Liver (tissue), 9 donors: Measurements from ENCODE around the gene ADAMTS2. TPM values are rescaled to one million over a fixed set of nuclear protein-coding genes. Genes with fewer than 3 reads are reported as not detected.

ENCODE experiments used
- DNase-seq: peaks from one replicate; pipeline ENCODE4 v3.0.0-alpha.2; 2017; ENCODE audit warnings: low spot score
- H3K27ac ChIP-seq, 2 donors: one replicate each; pipeline ENCODE4 v1.7.0; 2013; ENCODE audit warnings: inconsistent platforms in 2 of 2, low read length in 2 of 2, control low read depth in 1 of 2, low read depth in 1 of 2, mild to moderate bottlenecking in 1 of 2
- H3K27me3 ChIP-seq, 4 donors: one replicate each; pipeline versions ENCODE4 v1.6.1 to v1.7.0; 2013; ENCODE audit warnings: low read length in 3 of 4, inconsistent platforms in 1 of 4, mild to moderate bottlenecking in 1 of 4, moderate library complexity in 1 of 4; ENCODE audit not compliant: control insufficient read depth in 4 of 4, insufficient read depth in 4 of 4
- H3K36me3 ChIP-seq, 4 donors: one replicate each; pipeline versions ENCODE4 v1.6.1 to v1.7.0; 2013; ENCODE audit warnings: low read length in 3 of 4, mild to moderate bottlenecking in 3 of 4, low read depth in 1 of 4, moderate library complexity in 1 of 4; ENCODE audit not compliant: control insufficient read depth in 4 of 4, insufficient read depth in 3 of 4
- H3K4me1 ChIP-seq, 4 donors: one replicate each; pipeline versions ENCODE4 v1.6.1 to v1.7.0; 2013; ENCODE audit warnings: low read length in 3 of 4, mild to moderate bottlenecking in 3 of 4, moderate library complexity in 1 of 4; ENCODE audit not compliant: control insufficient read depth in 4 of 4, insufficient read depth in 4 of 4
- H3K4me3 ChIP-seq, 3 donors: one replicate each; pipeline versions ENCODE4 v1.6.1 to v1.7.0; 2013; ENCODE audit warnings: low read length in 3 of 3, control low read depth in 1 of 3, low read depth in 1 of 3, mild to moderate bottlenecking in 1 of 3
- H3K9ac ChIP-seq, 2 donors: one replicate each; pipeline ENCODE4 v1.7.0; 2013; ENCODE audit warnings: low read length in 2 of 2, mild to moderate bottlenecking in 2 of 2, moderate library complexity in 2 of 2, control low read depth in 1 of 2, low read depth in 1 of 2
- H3K9me3 ChIP-seq, 4 donors: one replicate each; pipeline versions ENCODE4 v1.6.1 to v1.7.0; 2013; ENCODE audit warnings: low read length in 3 of 4; ENCODE audit not compliant: control insufficient read depth in 4 of 4
- ATF3 ChIP-seq: IDR thresholded peaks from 2 replicates; pipeline ENCODE4 v1.6.1; 2016; ENCODE audit warnings: antibody characterized with exemption
- CTCF ChIP-seq: fragments of 150-350 bp; IDR thresholded peaks from 2 replicates; pipeline ENCODE4 v1.5.1; 2017; ENCODE audit warnings: improper control_type of control experiment, low read depth, low read length; ENCODE audit not compliant: missing input control
- FOXA1 ChIP-seq: IDR thresholded peaks from 2 replicates; pipeline ENCODE4 v1.6.1; 2016; ENCODE audit warnings: antibody characterized with exemption
- FOXA2 ChIP-seq: IDR thresholded peaks from 2 replicates; pipeline ENCODE4 v1.6.1; 2016; ENCODE audit warnings: antibody characterized with exemption
- GABPA ChIP-seq, 2 donors: IDR thresholded peaks in 1 of 2; conservative IDR thresholded peaks in 1 of 2; 2 replicates each; pipeline ENCODE4 v1.6.1; 2016; ENCODE audit warnings: antibody characterized with exemption in 2 of 2, mild to moderate bottlenecking in 1 of 2, moderate library complexity in 1 of 2
- HNF4A ChIP-seq, 2 donors: conservative IDR thresholded peaks; 2 replicates each; pipeline ENCODE4 v1.6.1; 2016; ENCODE audit warnings: antibody characterized with exemption in 2 of 2, mild to moderate bottlenecking in 2 of 2
- HNF4G ChIP-seq: IDR thresholded peaks from 2 replicates; pipeline ENCODE4 v1.6.1; 2016; ENCODE audit warnings: antibody characterized with exemption
- JUND ChIP-seq, 2 donors: IDR thresholded peaks; 2 replicates each; pipeline ENCODE4 v1.6.1; 2016; ENCODE audit warnings: antibody characterized with exemption in 2 of 2
- MAX ChIP-seq: IDR thresholded peaks from 2 replicates; pipeline ENCODE4 v1.6.1; 2016; ENCODE audit warnings: antibody characterized with exemption
- NR2F2 ChIP-seq: IDR thresholded peaks from 2 replicates; pipeline ENCODE4 v1.6.1; 2016; ENCODE audit warnings: antibody characterized with exemption
- RAD21 ChIP-seq, 2 donors: IDR thresholded peaks; 2 replicates each; pipeline ENCODE4 v1.6.1; 2016; ENCODE audit warnings: antibody characterized with exemption in 2 of 2, mild to moderate bottlenecking in 2 of 2
- REST ChIP-seq: IDR thresholded peaks from 2 replicates; pipeline ENCODE4 v1.6.1; 2016; ENCODE audit warnings: antibody characterized with exemption, mild to moderate bottlenecking
- RXRA ChIP-seq, 2 donors: IDR thresholded peaks; 2 replicates each; pipeline ENCODE4 v1.6.1; 2017 to 2018; ENCODE audit warnings: antibody characterized with exemption in 2 of 2, mild to moderate bottlenecking in 1 of 2
- SP1 ChIP-seq: IDR thresholded peaks from 2 replicates; pipeline ENCODE4 v1.6.1; 2018; ENCODE audit warnings: antibody characterized with exemption, mild to moderate bottlenecking
- TAF1 ChIP-seq: conservative IDR thresholded peaks from 2 replicates; pipeline ENCODE4 v1.6.1; 2016; ENCODE audit warnings: antibody characterized with exemption, mild to moderate bottlenecking
- YY1 ChIP-seq: IDR thresholded peaks from 2 replicates; pipeline ENCODE4 v1.6.1; 2016; ENCODE audit warnings: antibody characterized with exemption, mild to moderate bottlenecking
- ZBTB33 ChIP-seq: IDR thresholded peaks from 2 replicates; pipeline ENCODE4 v1.6.1; 2016; ENCODE audit warnings: antibody characterized with exemption
- WGBS: extraction: QIAGEN DNeasy Blood & Tissue Kit; methylation state at CpG from one replicate; pipeline ENCODE4 v1.1.7; 2013; 5-methylcytosine and 5-hydroxymethylcytosine counted together
- polyA plus RNA-seq, 2 donors: library from polyadenylated mRNA; stranded (reverse) in 1 of 2; unstranded in 1 of 2; fragments of 200-250 nt in 1 of 2; fragments of >200 nt in 1 of 2; fragmentation: Nextera tagmentation in 1 of 2; extraction: Ambion mirVana in 1 of 2; gene quantifications; one replicate each; pipeline versions ENCODE4 v1.2.1 to v1.2.3, GENCODE V29; 2013 to 2015
- total RNA-seq, 2 donors: library from RNA; depleted of rRNA; stranded (reverse); fragments of >200 nt; gene quantifications; one replicate each; pipeline ENCODE4 v1.2.3, GENCODE V29; 2014
- donor health status: healthy.
- donor health status: healthy.
- donor health status: healthy.
- donor health status: healthy.
- donor health status: healthy.

Gene ADAMTS2
- total and polyA plus RNA-seq, 4 donors, result 2.7 to 24.3 (median 12.0) TPM

- Histone ChIP-seq H3K9me3 (no peaks in the 10 kb centered on the region), H3K4me3 (no peak overlapping the region), H3K9ac (no peak overlapping the region), H3K27me3 (no peaks in the 10 kb centered on the region), H3K27ac (no peak overlapping the region), H3K36me3 (no peaks in the 10 kb centered on the region), H3K4me1 (no peaks in the 10 kb centered on the region)
- DNase-seq, result no peak
- TF ChIP-seq RAD21 (IDR thresholded peaks at IDR 0.05), result no peak
- no peak for TF ChIP-seq JUND (IDR thresholded peaks at IDR 0.05)
- no peak for TF ChIP-seq TAF1
- TF ChIP-seq ZBTB33, result no peak
- no peak for TF ChIP-seq FOXA1
- TF ChIP-seq HNF4G, result no peak
- TF ChIP-seq MAX, result no peak
- no peak for TF ChIP-seq REST
- no peak for TF ChIP-seq ATF3
- TF ChIP-seq YY1, result no peak
- no peak for TF ChIP-seq RXRA (IDR thresholded peaks at IDR 0.05)
- no peak for TF ChIP-seq NR2F2
- TF ChIP-seq FOXA2, result no peak
- TF ChIP-seq GABPA (IDR thresholded peaks at IDR 0.05 in 1 of 2, conservative IDR thresholded peaks at IDR 0.05 in 1 of 2), result no peak
- no peak for TF ChIP-seq SP1
- WGBS, result 80% methylated on average over 21 of the region's 21 CpGs
These were observed 140.7 kb downstream of the ADAMTS2 start for GRCh38 chr5:179204572-179204971.

- no peak for TF ChIP-seq FOXA1
- TF ChIP-seq TAF1, result no peak
- no peak for TF ChIP-seq ATF3
- TF ChIP-seq ZBTB33, result no peak
- TF ChIP-seq RAD21 (IDR thresholded peaks at IDR 0.05), result no peak
- TF ChIP-seq CTCF, result no peak
- no peak for TF ChIP-seq YY1
- TF ChIP-seq NR2F2, result no peak
- TF ChIP-seq RXRA (IDR thresholded peaks at IDR 0.05), result no peak
- TF ChIP-seq HNF4G, result no peak
- TF ChIP-seq GABPA (IDR thresholded peaks at IDR 0.05 in 1 of 2, conservative IDR thresholded peaks at IDR 0.05 in 1 of 2), result no peak
- TF ChIP-seq SP1, result no peak
- TF ChIP-seq MAX, result no peak
- TF ChIP-seq HNF4A (conservative IDR thresholded peaks at IDR 0.05), result no peak
- no peak for TF ChIP-seq JUND (IDR thresholded peaks at IDR 0.05)
- 75% methylated on average over 9 of the region's 9 CpGs for WGBS
- Histone ChIP-seq H3K27me3 (no peaks in the 10 kb centered on the region), H3K9ac (no peak overlapping the region), H3K27ac (no peak overlapping the region), H3K4me1 (no peaks in the 10 kb centered on the region), H3K36me3 (no peaks in the 10 kb centered on the region), H3K4me3 (no peak overlapping the region), H3K9me3 (no peaks in the 10 kb centered on the region)
- no peak for DNase-seq
These were observed 142.0 kb downstream of the ADAMTS2 start for GRCh38 chr5:179203248-179203647.
